ENCODE measurements around the gene NSG1.
"Not testable (repeated sequence)": the region's sequence is repeated elsewhere in the genome, so short reads cannot be mapped to it uniquely, and the experiment has no call there.

Gene NSG1

DNA sequence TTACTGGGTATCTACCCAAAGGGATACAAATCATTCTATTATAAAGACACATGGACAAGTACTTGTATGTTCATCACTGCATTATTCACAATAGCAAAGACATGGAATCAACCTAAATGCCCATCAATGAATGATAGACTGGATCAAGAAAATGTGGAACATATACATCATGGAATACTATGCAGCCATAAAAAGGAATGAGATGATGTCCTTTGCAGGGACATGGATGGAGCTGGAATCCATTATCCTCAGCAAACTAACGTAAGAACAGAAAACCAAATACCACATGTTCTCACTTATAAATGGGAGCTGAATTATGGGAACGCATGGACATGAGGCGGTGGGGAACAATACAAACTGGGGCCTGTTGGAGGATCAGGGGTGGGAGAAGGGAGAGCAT is 78.3 kb downstream of the NSG1 start:
- in situ Hi-C loops (cut with MboI; ENCODE audit: low sequenced_read_pairs), result not testable (repeated sequence)

Data from HL-60/S4 (cell line).